SK-N-MC (cell line): Measurements from ENCODE around the gene SPINK13.

ENCODE experiments used
- EZH2 ChIP-seq: fragments of 200-600 bp; sonication (generic); IDR thresholded peaks from one replicate; pipeline ENCODE4 v1.6.1; 2017; ENCODE audit warnings: antibody characterized with exemption
- FOXP2 ChIP-seq: optimal IDR thresholded peaks from 2 replicates; pipeline ENCODE3; 2011; ENCODE audit warnings: mild to moderate bottlenecking, moderate library complexity; ENCODE audit not compliant: insufficient read depth; ENCODE audit errors: extremely low read length, control extremely low read depth
- POLR2AphosphoS5 ChIP-seq: IDR thresholded peaks from 2 replicates; pipeline ENCODE4 v1.6.1; 2012; ENCODE audit warnings: mild to moderate bottlenecking, low read depth, low read length, borderline replicate concordance

DNA sequence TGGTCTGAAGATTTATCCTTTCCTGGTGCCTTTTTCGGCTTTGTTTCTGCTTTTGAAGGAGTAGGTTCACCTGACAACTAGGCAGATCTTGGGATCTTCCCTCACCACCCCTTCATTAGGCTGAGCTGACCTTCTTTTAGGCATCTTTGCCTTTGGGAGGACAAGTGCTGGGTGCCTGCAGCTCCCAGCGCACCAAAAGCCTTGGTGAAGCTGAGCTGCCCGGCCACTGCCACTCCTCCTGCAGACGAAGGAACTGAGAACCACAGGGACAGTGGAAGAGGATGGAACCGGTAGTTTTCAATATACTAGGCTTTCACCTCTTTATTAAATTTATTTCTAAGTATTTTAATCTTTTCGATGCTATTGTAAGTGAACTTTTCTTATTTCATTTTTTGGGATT, 47.1 kb upstream of the SPINK13 start:
- TF ChIP-seq POLR2AphosphoS5 = no peak
- TF ChIP-seq EZH2 = no peak
- TF ChIP-seq FOXP2 = no peak
